Endothelial cell of umbilical vein (primary cell): Measurements from ENCODE around the gene NPM3. TPM values are rescaled to one million over a fixed set of nuclear protein-coding genes. Genes with fewer than 3 reads are reported as not detected.

Source experiments
- BruUV-seq: library from RNA; stranded (reverse); fragments of 400-500 nt; replicated peaks from 2 replicates; lab custom pipeline; 2021; lab: Mats Ljungman, UMichigan
- CTCF ChIA-PET: fragments of 300-600, 350-600 bp; sonication (Branson Sonifier 250); formaldehyde crosslinking; loops from one replicate; lab custom pipeline; 2021; ENCODE audit warnings: antibody characterized with exemption, inconsistent platforms; lab: Charles Lee
- POLR2A ChIA-PET: fragments of 300-600, 350-600 bp; sonication (Branson Sonifier 250); formaldehyde crosslinking; loops from one replicate; lab custom pipeline; 2021; ENCODE audit warnings: antibody characterized with exemption, inconsistent platforms; lab: Charles Lee
- DNase-seq: peaks from one replicate; pipeline ENCODE4 v3.0.0-alpha.2; 2011; ENCODE audit warnings: low read depth, low spot score
- FAIRE-seq: peaks from 2 replicates; lab custom pipeline; 2011; peaks lifted over from hg19 to GRCh38; lab: Jason Lieb, UNC
- H2AFZ ChIP-seq: 2 replicates; pipeline ENCODE4 v1.6.0; 2012; ENCODE audit warnings: low read depth, low read length, control low read depth, inconsistent platforms
- H3K27ac ChIP-seq: 2 replicates; pipeline ENCODE4 v1.5.1; 2011; ENCODE audit warnings: low read depth, mild to moderate bottlenecking, control low read depth, low read length, moderate library complexity; ENCODE audit not compliant: insufficient read depth
- H3K27me3 ChIP-seq, 2 experiments: 2 replicates each; pipeline versions ENCODE4 v1.6.0 to v1.6.1; 2011; ENCODE audit warnings: low read length in 2 of 2, mixed read lengths in 1 of 2; ENCODE audit not compliant: control insufficient read depth in 2 of 2, insufficient read depth in 2 of 2
- H3K36me3 ChIP-seq, 2 experiments: 2 replicates in 1 of 2; 3 replicates in 1 of 2; pipeline ENCODE4 v1.5.1; 2011; ENCODE audit warnings: low read length in 2 of 2, mild to moderate bottlenecking in 1 of 2, moderate library complexity in 1 of 2; ENCODE audit not compliant: control insufficient read depth in 2 of 2, insufficient read depth in 2 of 2; ENCODE audit errors: extremely low read depth in 1 of 2
- H3K4me1 ChIP-seq: 3 replicates; pipeline ENCODE4 v1.5.1; 2011; ENCODE audit warnings: mild to moderate bottlenecking, low read length; ENCODE audit not compliant: control insufficient read depth, insufficient read depth; ENCODE audit errors: extremely low read depth
- H3K4me2 ChIP-seq: 2 replicates; pipeline ENCODE4 v1.6.1; 2011; ENCODE audit warnings: low read length, control low read depth, mixed read lengths; ENCODE audit not compliant: insufficient read depth
- H3K4me3 ChIP-seq, 3 experiments: fragments of 200-600 bp in 1 of 3; sonication (generic), shearing (Covaris generic) in 1 of 3; replicated peaks in 1 of 3; 2 replicates each; pipeline ENCODE4 v1.5.1; 2011 to 2016; ENCODE audit warnings: control low read depth in 3 of 3, low read length in 3 of 3, mild to moderate bottlenecking in 2 of 3, inconsistent platforms in 1 of 3, low read depth in 1 of 3, moderate library complexity in 1 of 3; ENCODE audit not compliant: insufficient read depth in 1 of 3
- H3K79me2 ChIP-seq: 2 replicates; pipeline ENCODE4 v1.6.0; 2012; ENCODE audit warnings: low read length, inconsistent platforms; ENCODE audit not compliant: control insufficient read depth, insufficient read depth
- H3K9ac ChIP-seq: replicated peaks from 2 replicates; pipeline ENCODE3; 2011; ENCODE audit warnings: low read length, control low read depth; ENCODE audit not compliant: insufficient read depth; ENCODE audit errors: extremely low read depth
- H3K9me1 ChIP-seq: replicated peaks from 3 replicates; pipeline ENCODE4 v1.6.0; 2011; ENCODE audit warnings: mild to moderate bottlenecking, low read length; ENCODE audit not compliant: control insufficient read depth, insufficient read depth; ENCODE audit errors: extremely low read depth
- H3K9me3 ChIP-seq: replicated peaks from 2 replicates; pipeline ENCODE4 v1.5.1; 2012; ENCODE audit warnings: low read length, inconsistent platforms; ENCODE audit not compliant: control insufficient read depth, insufficient read depth
- H4K20me1 ChIP-seq: replicated peaks from 2 replicates; pipeline ENCODE3; 2011; ENCODE audit warnings: mild to moderate bottlenecking, low read length; ENCODE audit not compliant: control insufficient read depth, insufficient read depth; ENCODE audit errors: extremely low read depth
- EZH2 ChIP-seq: IDR thresholded peaks from 2 replicates; pipeline ENCODE4 v1.6.1; 2012; ENCODE audit warnings: borderline replicate concordance, low read depth, mild to moderate bottlenecking, moderate library complexity, low read length, inconsistent platforms; ENCODE audit not compliant: severe bottlenecking
- FOS ChIP-seq: IDR thresholded peaks from 2 replicates; pipeline ENCODE4 v1.6.1; 2011; ENCODE audit warnings: mild to moderate bottlenecking, low read length, moderate library complexity, borderline replicate concordance; ENCODE audit not compliant: insufficient read depth
- GATA2 ChIP-seq: IDR thresholded peaks from 2 replicates; pipeline ENCODE4 v1.7.0; 2011; ENCODE audit warnings: low read depth, mild to moderate bottlenecking, moderate library complexity, mixed read lengths, low read length; ENCODE audit not compliant: insufficient read length, insufficient read depth
- JUN ChIP-seq: IDR thresholded peaks from 2 replicates; pipeline ENCODE4 v1.6.1; 2011; ENCODE audit warnings: borderline replicate concordance, low read depth; ENCODE audit not compliant: insufficient read length, insufficient read depth
- MAX ChIP-seq: IDR thresholded peaks from 2 replicates; pipeline ENCODE4 v1.6.1; 2011; ENCODE audit not compliant: insufficient read depth, insufficient read length
- MYC ChIP-seq: IDR thresholded peaks from one replicate; pipeline ENCODE4 v1.6.1; 2011; ENCODE audit warnings: mild to moderate bottlenecking, low read depth, low read length
- POLR2A ChIP-seq: IDR thresholded peaks from 2 replicates; pipeline ENCODE4 v1.6.1; 2012; ENCODE audit warnings: low read depth, mild to moderate bottlenecking, control low read depth, low read length
- POLR2AphosphoS5 ChIP-seq: IDR thresholded peaks from 2 replicates; pipeline ENCODE4 v1.6.1; 2012; ENCODE audit warnings: low read depth, mild to moderate bottlenecking, control low read depth, low read length, moderate library complexity; ENCODE audit not compliant: insufficient read depth
- dilution Hi-C: fragments of 300-500 bp; cut with MboI; formaldehyde crosslinking; loops from one replicate; pipeline ENCODE4 v1.15.0; 2019; ENCODE audit warnings: low sequenced_read_pairs; ENCODE audit not compliant: extremely low pct_ligation_motif_present
- intact Hi-C: fragments of 100-400 bp; cut with micrococcal nuclease; formaldehyde crosslinking; loops from one replicate; pipeline ENCODE4 v1.10.0; 2022
- polyA plus RNA-seq, 4 experiments: library from polyadenylated mRNA; depleted of rRNA in 3 of 4; stranded (reverse) in 3 of 4; unstranded in 1 of 4; fragments of >200 nt; gene quantifications; 2 replicates each; pipeline versions ENCODE4 v1.2.1 to v1.2.3, GENCODE V29; 2011 to 2012; ENCODE audit warnings: missing spikeins in 1 of 4
- total RNA-seq: library from RNA; stranded (reverse); gene quantifications from 2 replicates; pipeline ENCODE4 v1.2.3, GENCODE V29; 2021
- TF ChIP-seq, protein P1 (sequence below), 2 donors: IDR thresholded peaks; 1 replicate in 1 of 2; 2 replicates in 1 of 2; pipeline ENCODE4 v1.5.1; 2011; ENCODE audit warnings: low read length in 2 of 2, mild to moderate bottlenecking in 2 of 2, moderate library complexity in 2 of 2, control low read depth in 1 of 2, inconsistent platforms in 1 of 2, low read depth in 1 of 2; ENCODE audit not compliant: insufficient read depth in 1 of 2; ENCODE audit errors: extremely low read depth in 1 of 2

Gene NPM3
- total and polyA plus RNA-seq, 2 donors (not counting 3 experiments of a cell fraction or from before 2014, with no cell fraction given), result 55.4 to 71.3 TPM

DNA sequence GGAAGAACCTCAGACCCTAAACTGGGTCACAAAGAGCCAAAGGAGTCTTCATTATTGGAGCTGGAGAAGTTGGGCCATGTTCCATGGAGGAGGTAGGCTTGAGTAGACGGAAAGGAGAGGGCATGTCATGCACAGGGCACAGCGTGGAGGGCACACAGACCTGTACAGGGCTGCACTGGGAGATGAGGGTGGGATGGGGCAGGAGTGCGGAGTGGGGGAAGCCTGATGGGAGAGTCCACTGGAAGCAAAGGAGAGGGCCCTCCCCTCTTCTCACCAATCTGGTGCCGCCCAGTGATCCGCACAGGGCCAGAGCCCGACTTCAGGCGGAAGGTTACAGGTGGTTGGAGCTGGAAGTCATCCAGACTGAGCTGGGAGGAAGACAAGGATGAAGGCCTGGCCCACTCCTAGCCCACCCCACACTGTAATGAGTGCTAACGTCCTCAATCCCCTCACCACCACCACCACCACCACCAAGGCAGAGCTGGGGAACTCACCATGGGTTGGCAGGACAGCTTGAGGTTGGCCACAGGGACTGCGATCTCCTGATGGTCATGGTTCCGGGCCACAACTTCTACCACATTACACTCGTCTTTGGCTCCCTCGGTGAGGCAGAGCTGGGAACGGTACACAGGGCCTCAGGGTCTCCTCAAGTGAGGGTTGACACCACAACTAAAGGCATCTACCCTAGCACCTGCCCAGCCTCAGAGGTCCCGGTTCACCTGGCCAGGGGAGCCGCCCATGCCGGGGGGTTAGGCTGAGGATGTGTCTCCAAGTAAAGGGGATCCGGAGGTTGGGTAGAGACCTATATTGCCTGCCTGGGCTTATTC, 1.0 kb downstream of the NPM3 start:
- intact Hi-C loops, result loop anchor here (1.0 to 5.0 kb wide), 4 partner anchors 35 to 568 kb away; partner anchors contain the start of genes FBXW4 and OGA
- ChIA-PET CTCF (interaction anchor here (0.5 to 5.8 kb wide), 13 partner anchors 10 to 619 kb away, joined by 3 to 193 read pairs (median 7); partner anchors contain the start of gene OGA), POLR2A (interaction anchor here (1.4 kb wide), 1 partner anchor 13 kb away, joined by 4 read pairs; no protein-coding TSS in a partner anchor)
- H3K36me3 ChIP-seq, result peaks cover 12 to 13% of the 10 kb centered on the region in 2 experiments
- H3K4me2 ChIP-seq, result peak overlapping the region; percentile 64
- peaks cover 9 to 16% of the 10 kb centered on the region in 2 experiments for H3K27me3 ChIP-seq
- no peak overlapping the region for H2AFZ ChIP-seq
- peak overlapping the region; percentile 68 to 73 (median 71) for H3K4me3 ChIP-seq
- dilution Hi-C loops, result no loop called here
- FAIRE-seq, result no peak
- no peaks in the 10 kb centered on the region for H3K9me1 ChIP-seq
- TF ChIP-seq MAX (no peak), POLR2A (no peak), MYC (no peak), EZH2 (no peak), POLR2AphosphoS5 (no peak), GATA2 (no peak), FOS (no peak), JUN (no peak)
- TF ChIP-seq, protein P1, sequence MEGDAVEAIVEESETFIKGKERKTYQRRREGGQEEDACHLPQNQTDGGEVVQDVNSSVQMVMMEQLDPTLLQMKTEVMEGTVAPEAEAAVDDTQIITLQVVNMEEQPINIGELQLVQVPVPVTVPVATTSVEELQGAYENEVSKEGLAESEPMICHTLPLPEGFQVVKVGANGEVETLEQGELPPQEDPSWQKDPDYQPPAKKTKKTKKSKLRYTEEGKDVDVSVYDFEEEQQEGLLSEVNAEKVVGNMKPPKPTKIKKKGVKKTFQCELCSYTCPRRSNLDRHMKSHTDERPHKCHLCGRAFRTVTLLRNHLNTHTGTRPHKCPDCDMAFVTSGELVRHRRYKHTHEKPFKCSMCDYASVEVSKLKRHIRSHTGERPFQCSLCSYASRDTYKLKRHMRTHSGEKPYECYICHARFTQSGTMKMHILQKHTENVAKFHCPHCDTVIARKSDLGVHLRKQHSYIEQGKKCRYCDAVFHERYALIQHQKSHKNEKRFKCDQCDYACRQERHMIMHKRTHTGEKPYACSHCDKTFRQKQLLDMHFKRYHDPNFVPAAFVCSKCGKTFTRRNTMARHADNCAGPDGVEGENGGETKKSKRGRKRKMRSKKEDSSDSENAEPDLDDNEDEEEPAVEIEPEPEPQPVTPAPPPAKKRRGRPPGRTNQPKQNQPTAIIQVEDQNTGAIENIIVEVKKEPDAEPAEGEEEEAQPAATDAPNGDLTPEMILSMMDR (IDR thresholded peaks at IDR 0.05; ENCODE audit: extremely low read depth in 1 of 2, insufficient read depth in 1 of 2, low read depth in 1 of 2, low read length in 2 of 2), result no peak
- peaks cover 26% of the 10 kb centered on the region for H3K4me1 ChIP-seq
- H3K9me3 ChIP-seq, result no peaks in the 10 kb centered on the region
- H3K79me2 ChIP-seq, result peaks cover 7% of the 10 kb centered on the region
- H4K20me1 ChIP-seq, result no peaks in the 10 kb centered on the region
- DNase-seq, result no peak
- no peak overlapping the region for H3K27ac ChIP-seq
- BruUV-seq, result no TSS peak
- peak overlapping the region; percentile 65 for H3K9ac ChIP-seq
